Islet precursor cell (in vitro differentiated cells): Measurements from ENCODE around the gene EDN1.
A peak's percentile ranks its signal among the peaks of the same experiment; 100 is the strongest.
"Not testable (repeated sequence)": the region's sequence is repeated elsewhere in the genome, so short reads cannot be mapped to it uniquely, and the experiment has no call there.

Source experiments
- DNase-seq: peaks from one replicate; pipeline ENCODE4 v3.0.0-alpha.2; 2018

EDN1 gene

DNA sequence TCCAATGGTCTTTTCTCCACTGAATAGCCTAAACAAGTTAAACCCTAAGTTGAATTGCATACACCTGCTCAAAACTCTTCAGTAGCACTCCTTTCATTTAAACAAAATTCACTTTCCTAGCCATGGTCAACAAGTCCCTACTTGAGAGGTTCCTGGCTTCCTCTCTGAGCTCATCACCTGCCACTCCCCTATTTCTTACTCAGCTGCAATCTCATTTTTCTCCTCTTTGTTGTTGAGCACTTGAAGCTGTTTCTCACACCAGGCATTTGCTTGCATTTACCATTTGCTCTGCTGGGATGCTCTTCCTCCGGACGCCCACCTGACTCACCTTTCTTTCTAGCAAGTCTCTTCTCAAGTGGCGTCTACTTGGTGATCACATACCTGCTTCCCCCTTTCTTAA lies 38.5 kb downstream of the EDN1 start:
- no peak for DNase-seq

DNA sequence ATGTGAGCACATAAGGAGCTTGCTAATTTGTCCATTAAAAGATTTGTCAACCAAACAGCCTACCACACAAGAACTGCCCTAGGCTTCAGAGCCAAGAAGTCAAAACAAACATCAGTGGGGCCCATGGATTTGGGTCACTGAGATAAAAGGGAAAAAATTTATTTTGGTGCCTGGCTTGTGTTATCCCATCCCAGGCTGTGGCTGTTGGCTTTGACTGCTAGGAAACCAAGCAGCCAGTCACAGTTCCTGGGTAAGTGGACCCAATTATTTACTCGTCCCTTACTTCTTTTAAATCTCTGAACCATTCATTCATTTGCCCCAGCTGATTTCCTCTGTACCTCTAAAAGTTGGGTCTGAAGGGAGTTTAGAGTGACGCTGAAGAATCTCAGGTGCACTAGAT lies 41.3 kb downstream of the EDN1 start:
- peak; percentile 71 for DNase-seq

DNA sequence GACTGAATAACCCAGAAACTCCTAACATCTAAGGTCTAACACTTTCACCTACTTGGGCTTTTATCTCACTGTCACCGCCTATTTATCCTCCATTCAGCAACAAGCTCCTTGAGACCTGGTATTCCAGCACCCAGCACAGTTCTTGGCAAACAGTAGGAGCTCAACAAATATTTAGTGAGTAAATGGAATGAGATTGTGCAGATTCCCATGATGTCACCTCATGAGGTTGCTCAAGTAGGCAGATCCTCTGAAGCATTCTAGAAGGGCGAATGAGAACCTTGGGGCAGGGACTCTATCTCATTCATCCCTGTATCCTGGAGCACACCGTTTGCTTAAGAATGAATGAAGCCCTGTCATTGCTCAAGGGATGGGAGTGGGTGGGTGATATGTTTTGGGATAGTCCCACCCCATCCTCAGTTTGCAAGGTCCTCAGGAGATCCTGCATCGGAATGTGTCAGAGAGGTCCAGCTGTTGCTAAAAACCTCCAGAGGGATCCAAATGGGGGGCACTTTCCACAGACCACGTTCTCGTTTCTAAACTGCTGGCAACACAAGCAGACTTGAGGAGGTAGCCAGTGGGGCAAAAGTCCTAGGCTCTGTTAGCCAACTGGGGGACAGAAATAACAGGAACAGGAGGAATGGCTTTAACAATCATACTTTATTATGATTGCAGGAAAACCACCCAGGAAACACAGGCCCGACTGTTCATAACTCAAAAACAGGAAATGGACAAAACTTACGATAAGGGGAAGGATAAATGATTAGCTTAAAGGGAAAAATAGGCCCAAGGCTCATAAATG lies 42.0 kb downstream of the EDN1 start:
- peak; percentile 72 for DNase-seq

DNA sequence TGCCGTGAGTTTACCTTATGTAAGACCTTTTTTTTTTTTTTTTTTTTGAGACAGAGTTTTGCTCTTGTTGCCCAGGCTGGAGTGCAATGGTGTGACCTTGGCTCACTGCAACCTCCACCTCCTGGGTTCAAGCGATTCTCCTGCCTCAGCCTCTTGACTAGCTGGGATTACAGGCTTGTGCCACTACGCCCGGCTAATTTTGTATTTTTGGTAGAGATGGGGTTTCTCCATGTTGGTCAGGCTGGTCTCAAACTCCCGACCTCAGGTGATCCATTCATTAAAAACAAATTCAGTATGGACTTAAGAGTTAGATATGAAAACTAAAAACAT lies 42.6 kb downstream of the EDN1 start:
- not testable (repeated sequence) for DNase-seq

DNA sequence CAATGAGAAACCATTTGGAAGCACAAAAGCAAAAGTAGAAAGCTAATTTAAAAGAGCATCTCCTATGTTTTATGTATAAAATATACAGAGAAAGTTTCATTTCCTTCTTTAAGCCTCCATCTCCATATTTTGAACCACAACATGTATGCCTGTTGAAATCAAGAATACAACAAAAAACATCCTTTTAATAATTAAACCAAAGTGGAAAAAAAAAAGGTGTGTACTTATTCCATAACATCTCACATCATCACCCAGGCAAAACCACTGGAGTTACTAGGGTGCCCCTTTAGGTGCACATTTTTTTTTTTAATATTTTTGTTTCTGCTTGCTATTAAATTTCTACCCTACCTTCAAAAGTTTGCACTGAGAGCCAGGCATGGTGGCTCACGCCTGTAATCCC lies 43.0 kb downstream of the EDN1 start:
- DNase-seq, result no peak

DNA sequence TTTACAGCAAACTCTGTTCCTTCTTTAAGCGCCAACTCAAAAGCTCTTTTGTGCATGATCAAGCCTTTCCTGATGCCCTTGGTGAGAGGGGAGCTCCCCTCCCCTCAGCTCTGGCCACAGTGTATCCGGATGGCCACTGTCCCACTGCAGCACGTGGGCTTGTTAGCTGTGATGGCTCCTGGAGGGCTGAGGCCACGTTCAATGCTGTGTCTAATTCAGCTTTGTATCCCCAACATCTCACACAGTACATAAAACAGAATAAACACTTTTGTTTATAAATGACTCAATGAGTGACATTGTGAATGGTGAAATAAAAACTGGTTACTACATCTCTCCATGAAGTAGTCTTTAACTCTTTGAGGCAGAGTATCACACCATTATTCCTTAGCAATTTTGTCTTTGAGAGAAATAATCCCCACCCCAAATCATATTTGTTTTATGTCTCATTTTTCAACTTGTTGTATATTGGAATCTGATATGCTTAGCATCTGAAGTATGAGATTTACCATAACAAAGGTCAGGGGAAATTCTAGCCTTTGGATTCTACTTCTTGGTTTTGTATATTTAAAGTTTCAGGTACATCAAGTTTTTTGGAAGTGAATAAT lies 44.5 kb downstream of the EDN1 start:
- DNase-seq, result no peak

DNA sequence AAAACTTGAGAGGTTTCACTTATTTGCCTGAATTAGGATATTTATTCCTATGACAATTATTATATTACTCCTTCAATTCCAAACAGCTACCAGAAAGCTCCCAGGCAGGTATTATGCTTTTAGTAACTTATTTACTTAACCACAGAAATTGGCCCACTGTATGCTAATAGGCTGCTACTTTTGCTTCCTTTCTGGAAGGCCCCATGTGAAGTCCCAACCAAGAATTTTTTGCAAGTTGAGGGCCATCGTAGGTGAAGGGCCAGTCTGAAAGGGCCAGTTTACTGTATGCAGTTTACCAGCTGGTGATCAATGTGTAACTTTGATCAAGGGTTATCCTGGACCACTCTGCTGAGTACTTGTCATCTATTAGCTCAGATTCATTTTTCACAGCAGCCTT lies 45.0 kb downstream of the EDN1 start:
- DNase-seq, result no peak

DNA sequence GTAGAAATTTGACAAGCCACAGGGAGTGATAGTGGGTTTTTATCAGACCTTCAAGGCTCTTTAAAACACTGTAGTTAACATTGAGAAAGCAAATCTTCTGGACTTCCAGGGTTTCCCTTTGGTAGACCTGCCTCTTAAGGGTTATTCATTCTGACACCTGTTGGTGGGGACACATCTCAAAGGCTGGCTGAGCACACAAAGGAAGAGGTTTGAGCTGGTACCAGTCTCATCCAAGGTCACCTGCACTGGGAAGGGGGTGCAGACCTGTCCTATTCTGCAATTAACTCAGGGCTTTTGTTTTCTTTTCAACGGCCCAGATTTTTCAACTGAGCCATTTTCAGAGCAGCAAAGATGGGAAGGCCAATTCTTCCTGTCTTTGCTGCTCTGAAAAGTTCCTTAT lies 45.6 kb downstream of the EDN1 start:
- no peak for DNase-seq

DNA sequence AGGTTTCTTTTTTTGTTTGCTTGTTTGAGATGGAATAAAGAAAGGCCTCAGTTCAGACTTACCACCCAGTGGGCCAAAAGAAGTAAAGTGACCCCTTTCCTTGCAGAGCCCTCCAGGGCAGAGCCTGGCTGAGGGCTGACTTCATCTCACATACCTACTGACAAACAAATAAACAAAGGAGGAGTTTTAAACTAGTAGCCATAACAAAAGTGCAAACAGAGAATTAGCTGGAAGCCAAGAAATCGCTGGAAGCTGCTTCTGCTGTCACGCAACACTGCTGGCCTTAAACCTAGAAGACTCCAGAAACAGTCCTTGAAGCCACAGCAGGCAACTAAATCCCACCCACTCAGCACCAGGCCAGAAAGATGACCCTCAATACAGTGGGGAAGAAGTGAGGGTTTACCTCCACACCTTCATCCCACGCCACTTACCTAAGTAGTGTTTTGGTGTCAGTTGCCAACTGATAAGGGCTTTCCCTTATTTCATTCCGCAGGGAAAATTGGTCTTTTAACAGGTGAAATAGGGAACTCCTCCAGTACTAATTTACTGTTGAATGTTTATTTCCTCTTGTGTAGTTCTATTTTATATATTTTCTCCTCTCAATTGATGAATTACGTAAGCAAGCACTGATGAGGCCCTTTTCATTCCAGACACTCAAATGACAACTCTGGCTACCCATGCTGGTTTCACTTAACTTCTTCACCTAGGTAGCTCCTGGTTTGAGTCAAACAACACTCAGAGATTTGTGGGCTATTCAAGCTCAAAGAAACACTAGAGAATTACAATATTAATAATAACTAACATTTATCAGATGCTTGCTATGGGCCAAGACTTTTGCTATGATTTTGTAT lies 46.2 kb downstream of the EDN1 start:
- no peak for DNase-seq

DNA sequence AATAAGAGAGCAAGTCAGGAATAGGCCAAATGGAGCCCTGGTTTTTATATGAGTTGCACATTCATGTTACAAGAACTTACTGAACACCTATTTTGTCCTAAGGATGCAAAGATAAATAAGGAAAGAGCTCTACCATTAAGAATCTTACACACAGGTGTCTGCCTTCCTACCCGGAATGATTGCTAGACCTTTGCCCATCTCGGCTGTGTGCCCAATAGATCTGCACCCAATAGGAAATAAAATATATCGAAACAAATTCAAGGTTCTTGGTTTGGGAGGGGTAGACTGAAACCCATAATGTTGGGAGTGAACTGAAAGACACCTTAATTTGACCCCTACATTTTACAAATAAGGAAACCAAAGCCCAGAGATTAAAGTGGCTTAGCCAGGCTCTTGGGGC lies 48.9 kb downstream of the EDN1 start:
- DNase-seq, result no peak

DNA sequence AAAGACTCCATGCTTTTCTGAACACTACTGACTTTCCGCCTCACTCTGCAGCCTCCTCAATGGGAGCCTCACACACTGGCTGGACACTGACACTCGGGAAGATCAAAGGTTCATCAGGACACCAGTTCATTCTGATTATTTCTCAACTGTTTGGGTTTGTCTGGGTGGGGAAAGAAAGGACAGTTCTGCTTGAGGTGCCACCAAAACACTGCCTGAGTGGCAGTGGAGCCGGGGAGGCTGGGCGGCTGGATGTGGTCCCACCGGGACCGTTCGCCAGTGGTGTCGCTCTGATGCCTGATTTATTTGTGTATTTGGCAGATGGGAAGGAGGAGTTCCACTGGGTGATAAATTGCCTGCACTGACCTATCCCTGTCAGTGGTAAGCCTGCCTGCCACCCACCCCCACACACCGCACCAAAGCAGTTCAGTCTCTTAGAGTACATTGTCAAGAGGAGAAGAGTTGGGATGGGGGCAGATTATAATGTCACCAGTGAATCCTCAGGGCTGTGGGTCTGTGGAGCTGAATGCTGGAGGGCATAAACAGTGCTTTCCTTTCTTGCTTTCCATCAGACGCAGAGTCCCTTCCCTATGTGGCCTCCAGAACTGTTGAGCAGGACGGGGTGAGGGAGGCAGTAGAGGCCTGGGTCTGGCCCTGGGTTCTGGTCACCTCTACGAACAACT lies 49.8 kb downstream of the EDN1 start:
- no peak for DNase-seq

DNA sequence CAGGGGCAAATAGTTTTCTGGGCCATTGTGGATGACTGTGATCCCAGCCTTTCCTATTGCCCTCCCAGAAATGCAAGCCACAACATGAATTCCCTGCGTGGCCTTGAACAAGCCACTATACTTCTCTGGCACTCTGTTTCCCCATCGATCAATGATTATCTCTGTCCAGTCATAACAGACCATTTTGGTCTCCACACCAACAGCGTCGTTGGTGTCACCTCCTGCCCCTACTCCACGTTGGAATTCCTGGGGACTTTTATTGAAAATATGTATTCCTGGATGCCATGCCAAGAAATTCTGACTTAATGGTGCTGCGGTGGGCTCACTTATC lies 50.3 kb downstream of the EDN1 start:
- DNase-seq, result no peak

DNA sequence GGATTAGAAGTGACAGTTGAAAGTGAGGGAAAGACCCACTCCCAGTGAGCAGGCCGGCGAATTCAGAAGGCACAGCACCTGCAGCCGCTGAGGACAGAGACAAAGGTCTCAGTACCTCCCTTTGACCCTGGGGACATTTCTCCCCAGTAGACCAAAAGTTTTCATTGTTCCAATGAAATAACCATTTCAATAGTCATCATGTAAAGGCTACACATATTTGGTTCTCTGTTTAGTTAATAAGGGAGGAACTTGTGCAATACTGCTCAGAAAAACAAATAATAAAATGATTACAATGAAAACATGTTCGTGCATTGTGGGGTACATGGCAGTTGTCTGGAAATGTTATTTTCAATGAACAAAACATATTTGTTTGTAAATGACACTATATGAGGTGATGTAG lies 52.5 kb downstream of the EDN1 start:
- DNase-seq, result no peak

DNA sequence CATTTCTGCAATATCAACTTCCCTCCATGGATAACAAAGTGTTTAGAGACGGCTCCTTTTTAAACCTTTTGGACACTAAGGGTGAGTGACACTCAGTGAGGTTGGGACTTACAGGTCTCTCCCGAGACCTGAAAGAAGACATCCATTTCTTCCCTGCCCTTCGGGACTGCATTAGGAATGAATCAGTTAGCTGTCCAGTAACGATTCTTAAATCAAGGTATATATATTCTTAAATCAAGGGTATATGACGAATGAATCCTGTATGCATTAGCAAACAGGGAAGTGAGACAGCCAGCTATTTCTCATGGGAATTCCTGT lies 52.9 kb downstream of the EDN1 start:
- DNase-seq, result no peak

DNA sequence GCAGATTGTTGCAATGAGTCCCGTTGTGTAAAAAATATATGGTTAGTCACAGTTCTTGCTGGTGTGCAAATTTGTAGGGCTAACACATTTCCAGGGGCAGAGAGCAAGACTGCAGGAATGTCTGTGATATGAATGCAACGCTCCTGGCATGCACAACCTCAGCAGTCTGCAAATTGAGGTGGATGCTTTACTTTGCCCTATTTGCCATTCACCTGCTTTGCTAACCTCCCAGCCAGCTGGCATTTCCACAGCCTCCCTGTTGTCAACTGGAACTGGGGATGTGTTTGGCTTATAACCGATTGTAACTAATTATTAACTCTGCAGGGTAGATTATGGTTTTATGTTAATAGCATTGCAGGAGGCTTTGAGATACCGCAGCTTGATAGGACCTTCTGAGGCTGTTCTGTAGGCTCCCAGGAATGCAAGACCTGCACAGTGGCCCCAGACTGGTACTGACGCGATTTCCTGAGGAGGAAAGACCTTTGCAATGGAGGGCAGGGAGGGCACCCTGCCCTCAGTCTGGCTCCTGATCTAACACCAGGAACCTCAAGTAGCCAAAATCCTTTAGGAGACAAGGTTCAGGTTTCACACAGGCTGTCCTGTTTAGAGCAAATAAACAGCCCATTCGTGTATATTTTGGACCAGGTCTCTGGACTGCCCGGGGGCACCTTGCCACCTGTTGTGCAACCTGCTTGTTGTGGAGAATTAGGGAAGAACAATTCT lies 53.4 kb downstream of the EDN1 start:
- no peak for DNase-seq

DNA sequence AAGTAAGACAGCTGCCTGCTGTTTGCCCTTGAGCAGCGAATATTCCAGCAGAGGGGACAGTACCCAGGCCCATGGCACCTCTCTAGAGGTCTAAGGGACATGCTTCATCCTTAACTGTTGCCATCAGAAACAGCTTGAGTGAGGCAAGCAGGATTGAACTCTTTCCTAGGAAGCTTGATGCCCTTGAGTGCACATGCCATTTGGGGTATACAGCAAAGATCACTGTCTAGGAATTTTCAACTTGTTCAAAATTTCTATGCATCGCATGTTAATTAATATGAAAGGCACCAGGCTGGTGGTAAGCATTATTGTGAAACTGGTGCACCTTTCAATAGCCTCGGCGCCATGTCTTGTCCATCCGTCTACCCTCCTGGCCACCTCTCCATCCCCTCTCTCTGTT lies 54.1 kb downstream of the EDN1 start:
- DNase-seq, result no peak

DNA sequence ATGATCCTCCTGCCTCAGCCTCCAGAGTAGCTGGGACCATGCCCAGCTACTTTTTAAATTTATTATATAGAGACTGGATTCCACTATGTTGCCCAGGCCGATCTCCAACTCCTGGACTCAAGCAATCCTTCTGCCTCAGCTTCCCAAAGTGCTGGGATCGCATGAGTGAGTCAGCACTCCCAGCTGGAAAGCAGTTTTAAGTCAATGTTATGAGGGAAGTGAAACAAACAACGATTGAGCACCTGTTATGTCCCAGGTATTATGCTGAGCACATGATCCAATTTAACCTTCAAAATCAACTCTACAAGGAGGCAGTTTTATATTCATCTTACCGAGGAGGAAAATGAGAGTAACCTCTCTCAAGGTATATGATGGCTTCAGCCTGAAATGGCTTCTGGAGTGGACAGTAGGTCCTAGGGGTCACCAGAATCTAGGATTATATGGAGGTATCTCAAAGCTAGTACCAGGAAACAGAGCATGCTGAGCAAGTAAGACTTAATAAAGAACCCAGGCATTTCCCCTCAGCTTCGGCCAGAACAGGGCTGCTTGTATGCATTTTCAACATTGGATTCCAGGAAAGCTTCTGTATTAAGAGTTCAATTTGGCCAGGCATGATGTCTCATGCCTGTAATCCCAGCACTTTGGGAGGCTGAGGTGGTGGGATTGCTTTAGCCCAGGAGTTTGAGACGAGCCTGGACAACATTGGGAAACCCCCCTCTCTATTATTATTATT lies 55.0 kb downstream of the EDN1 start:
- DNase-seq, result no peak

DNA sequence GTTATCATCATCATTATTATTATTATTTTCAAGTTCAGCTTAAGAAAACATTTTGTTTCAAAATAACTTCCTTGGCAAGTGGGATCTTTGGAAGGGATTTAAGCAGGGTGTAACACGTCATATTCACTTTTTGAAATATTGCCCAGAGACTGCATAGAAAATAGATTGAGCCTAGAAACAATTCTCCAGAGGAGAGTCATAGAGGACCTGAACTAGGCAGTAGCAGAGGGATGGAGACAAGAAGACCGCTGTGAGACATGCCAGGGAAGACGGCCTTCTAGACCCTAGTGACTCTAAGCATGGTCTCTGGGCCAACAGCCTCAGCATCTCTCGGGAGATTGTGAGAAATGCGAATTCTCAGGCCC lies 55.5 kb downstream of the EDN1 start:
- no peak for DNase-seq
